ENCODE data around the gene RPL12. TPM values are rescaled to one million over a fixed set of nuclear protein-coding genes. Genes with fewer than 3 reads are reported as not detected.

The RPL12 gene
- total and polyA plus RNA-seq, 2 experiments from 2014 or later, result 392 to 1,720 TPM

DNA sequence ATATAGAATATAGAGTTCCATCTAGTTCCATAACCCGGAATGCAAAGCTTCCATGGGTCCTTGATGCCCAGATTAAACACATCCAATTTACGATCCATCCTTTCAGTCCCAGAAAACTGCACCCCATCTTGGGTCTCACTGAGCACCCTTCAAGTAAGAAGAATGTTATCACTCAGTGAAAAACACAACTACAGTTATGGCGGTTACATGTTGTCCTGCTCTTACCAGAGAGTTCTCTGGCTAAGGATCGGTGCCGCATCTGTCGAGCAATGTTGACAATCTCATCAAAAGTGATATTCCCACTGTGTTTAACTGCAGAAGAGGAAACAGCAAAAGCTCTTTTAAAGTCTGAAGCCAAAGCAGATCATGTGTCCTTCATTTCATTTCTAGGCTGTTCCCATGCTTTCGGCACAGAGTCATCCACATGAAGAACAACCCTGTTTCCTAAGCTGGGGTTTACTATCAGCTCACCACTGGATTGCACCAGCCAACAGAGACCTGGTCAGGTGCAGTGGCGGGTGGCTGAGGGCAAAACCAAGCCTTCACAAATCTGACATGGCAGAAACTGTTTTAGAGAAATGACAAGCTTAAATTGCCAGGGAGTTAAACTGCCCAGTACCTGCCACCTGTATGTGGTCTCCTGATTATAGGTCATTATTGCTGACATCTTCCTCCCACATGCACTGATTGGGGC lies 2.9 kb downstream of the RPL12 start:
- TF ChIP-seq EZH2 (IDR thresholded peaks at IDR 0.05; ENCODE audit: borderline replicate concordance) (no peak), EZH2phosphoT487 (IDR thresholded peaks at IDR 0.05; ENCODE audit: low read depth, severe bottlenecking, unreplicated experiment) (no peak)
- Histone ChIP-seq H3K4me3 (no peak overlapping the region), H3K4me1 (ENCODE audit: insufficient read depth) (peaks cover 22% of the 10 kb centered on the region), H3K9me2 (replicated peaks; ENCODE audit: insufficient read depth) (no peaks in the 10 kb centered on the region), H3K4me2 (peak overlapping the region; percentile 96), H3K9me3 (ENCODE audit: low read depth) (peaks cover 3% of the 10 kb centered on the region), H3K27me3 (no peaks in the 10 kb centered on the region), H3K36me3 (replicated peaks; ENCODE audit: insufficient read depth, low read depth) (no peaks in the 10 kb centered on the region), H3K27ac (peak overlapping the region; percentile 97), H2AFZ (no peak overlapping the region), H3K79me2 (peaks cover 32% of the 10 kb centered on the region), H4K20me1 (ENCODE audit: insufficient read depth, poor library complexity, severe bottlenecking) (peaks cover 34% of the 10 kb centered on the region)
- DNase-seq (ENCODE audit: low spot score), result no peak
- 89% methylated on average over 8 of the region's 8 CpGs for WGBS (ENCODE audit: low lambda C conversion rate, missing lambda C conversion rate)

- 85% methylated on average over 7 of the region's 7 CpGs for WGBS (ENCODE audit: low lambda C conversion rate, missing lambda C conversion rate)
- peaks cover 30% of the 10 kb centered on the region for H3K79me2 ChIP-seq
- H3K9me3 ChIP-seq (ENCODE audit: low read depth), result peaks cover 3% of the 10 kb centered on the region
- H3K9me2 ChIP-seq (replicated peaks; ENCODE audit: insufficient read depth), result no peaks in the 10 kb centered on the region
- H3K27ac ChIP-seq, result peak overlapping the region; percentile 97
- H3K4me2 ChIP-seq, result peak overlapping the region; percentile 96
- DNase-seq (ENCODE audit: low spot score), result no peak
- no peak overlapping the region for H3K4me3 ChIP-seq
- no peak for TF ChIP-seq EZH2 (IDR thresholded peaks at IDR 0.05; ENCODE audit: borderline replicate concordance)
- TF ChIP-seq EZH2phosphoT487 (IDR thresholded peaks at IDR 0.05; ENCODE audit: low read depth, severe bottlenecking, unreplicated experiment), result no peak
- TF ChIP-seq CTCF (IDR thresholded peaks at IDR 0.05; ENCODE audit: poor library complexity), result no peak
- H3K4me1 ChIP-seq (ENCODE audit: insufficient read depth), result peaks cover 18% of the 10 kb centered on the region
- no peak overlapping the region for H2AFZ ChIP-seq
- H3K27me3 ChIP-seq, result no peaks in the 10 kb centered on the region
- no peaks in the 10 kb centered on the region for H3K36me3 ChIP-seq (replicated peaks; ENCODE audit: insufficient read depth, low read depth)
- H4K20me1 ChIP-seq (ENCODE audit: insufficient read depth, poor library complexity, severe bottlenecking), result peaks cover 34% of the 10 kb centered on the region
These were observed 3.6 kb downstream of the RPL12 start for GRCh38 chr9:127447416-127448111.

- no peak for TF ChIP-seq EZH2phosphoT487 (IDR thresholded peaks at IDR 0.05; ENCODE audit: low read depth, severe bottlenecking, unreplicated experiment)
- TF ChIP-seq CTCF (IDR thresholded peaks at IDR 0.05; ENCODE audit: poor library complexity), result no peak
- TF ChIP-seq EZH2 (IDR thresholded peaks at IDR 0.05; ENCODE audit: borderline replicate concordance), result no peak
- peaks cover 34% of the 10 kb centered on the region for H4K20me1 ChIP-seq (ENCODE audit: insufficient read depth, poor library complexity, severe bottlenecking)
- WGBS (ENCODE audit: low lambda C conversion rate, missing lambda C conversion rate), result 91% methylated on average over 7 of the region's 7 CpGs
- DNase-seq (ENCODE audit: low spot score), result no peak
- no peak overlapping the region for H3K4me2 ChIP-seq
- peaks cover 30% of the 10 kb centered on the region for H3K79me2 ChIP-seq
- H3K9me2 ChIP-seq (replicated peaks; ENCODE audit: insufficient read depth), result no peaks in the 10 kb centered on the region
- H2AFZ ChIP-seq, result no peak overlapping the region
- peaks cover 11% of the 10 kb centered on the region for H3K4me1 ChIP-seq (ENCODE audit: insufficient read depth)
- H3K27me3 ChIP-seq, result no peaks in the 10 kb centered on the region
- H3K36me3 ChIP-seq (replicated peaks; ENCODE audit: insufficient read depth, low read depth), result no peaks in the 10 kb centered on the region
- peaks cover 3% of the 10 kb centered on the region for H3K9me3 ChIP-seq (ENCODE audit: low read depth)
- peak overlapping the region; percentile 8 for H3K27ac ChIP-seq
- H3K4me3 ChIP-seq, result no peak overlapping the region
These were observed 4.3 kb downstream of the RPL12 start for GRCh38 chr9:127446713-127447415.

Measured in hepatocyte (in vitro differentiated cells).